Endothelial cell of hepatic sinusoid (primary cell): ENCODE results near the gene PLIN5.

Experiments used
- in situ Hi-C: cut with HindIII; loops from 2 replicates; pipeline ENCODE4 v1.10.0; 2017; ENCODE audit warnings: low sequenced_read_pairs

PLIN5 gene

DNA sequence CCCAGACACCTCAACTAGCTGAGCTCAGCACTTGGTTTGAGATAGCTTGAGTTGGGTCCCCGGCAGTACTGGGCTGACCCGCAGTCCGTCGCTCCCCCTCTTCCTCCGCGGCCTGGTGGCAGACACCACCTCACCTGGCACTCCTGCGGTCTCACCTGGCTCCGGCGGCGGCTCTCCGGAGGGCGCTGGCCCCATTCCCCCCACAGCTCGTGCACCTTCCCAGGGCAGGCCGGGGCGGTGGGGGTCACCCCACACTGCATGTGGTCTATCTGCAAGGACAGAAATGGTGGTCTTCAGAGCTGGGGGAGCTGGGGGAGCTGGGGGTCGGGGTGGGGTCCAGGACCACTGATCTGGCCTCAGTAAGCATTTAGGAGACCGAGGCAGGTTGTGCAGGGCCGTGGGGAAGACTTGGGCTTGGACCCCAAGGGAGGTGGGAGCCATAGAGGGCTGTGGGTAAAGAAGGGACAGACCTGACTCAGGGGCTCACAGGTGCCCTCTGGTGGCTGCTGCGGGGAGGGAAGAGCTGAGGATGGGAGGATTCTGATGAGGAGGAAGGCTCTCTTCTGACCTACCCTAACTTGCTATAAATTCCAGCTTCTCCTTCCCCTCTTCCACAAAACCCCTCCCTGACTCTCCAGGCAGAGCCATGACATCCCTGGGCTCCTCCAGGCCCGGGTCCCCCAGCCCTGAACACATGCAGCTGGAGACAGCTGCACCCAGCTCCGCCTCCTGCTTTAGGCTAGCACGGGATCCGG, 10.0 kb downstream of the PLIN5 start:
- in situ Hi-C loops: loop anchor here (10.0 kb wide), 1 partner anchor 120 kb away; no protein-coding TSS in a partner anchor

DNA sequence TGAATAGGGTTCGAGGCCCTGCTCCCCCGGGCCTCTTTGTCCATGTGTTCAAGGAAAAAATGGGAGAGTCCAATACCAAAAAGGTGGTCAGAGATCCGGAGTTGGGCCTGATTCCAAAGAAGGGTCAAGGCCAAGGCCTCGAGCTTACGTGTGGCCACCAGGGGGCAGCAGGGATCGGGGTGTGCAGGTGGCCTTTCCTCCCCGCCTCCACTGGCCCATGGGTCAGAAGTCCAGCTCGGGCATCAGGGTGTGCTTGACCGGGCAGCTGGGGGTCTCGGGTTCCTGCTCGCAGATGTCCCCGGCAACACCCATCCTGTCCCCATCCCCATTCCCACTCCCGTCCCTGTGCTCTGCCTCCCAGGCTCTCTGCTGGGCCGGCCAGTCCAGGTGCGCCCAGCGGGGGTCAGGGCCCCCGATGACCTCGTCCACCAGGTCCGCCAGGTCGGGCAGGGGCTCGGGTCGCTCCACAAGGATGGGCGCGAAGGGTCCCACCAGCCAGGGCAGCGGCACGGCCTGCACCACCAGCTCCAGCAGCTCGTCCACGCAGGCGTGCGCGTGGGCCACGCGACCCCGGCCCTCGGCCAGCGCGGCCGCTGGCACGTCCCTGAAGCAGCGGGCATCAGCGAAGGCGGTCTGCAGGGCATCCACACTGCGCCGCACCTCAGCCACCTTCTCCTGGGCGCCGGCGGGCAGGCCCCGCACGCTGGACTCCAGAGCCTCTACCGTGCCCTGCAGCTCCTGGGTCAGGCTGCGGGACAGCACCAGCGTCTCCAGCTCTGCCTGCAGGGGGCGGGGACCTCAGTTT, 11.5 kb downstream of the PLIN5 start:
- in situ Hi-C loops: loop anchor here (10.0 kb wide), 1 partner anchor 121 kb away; no protein-coding TSS in a partner anchor

DNA sequence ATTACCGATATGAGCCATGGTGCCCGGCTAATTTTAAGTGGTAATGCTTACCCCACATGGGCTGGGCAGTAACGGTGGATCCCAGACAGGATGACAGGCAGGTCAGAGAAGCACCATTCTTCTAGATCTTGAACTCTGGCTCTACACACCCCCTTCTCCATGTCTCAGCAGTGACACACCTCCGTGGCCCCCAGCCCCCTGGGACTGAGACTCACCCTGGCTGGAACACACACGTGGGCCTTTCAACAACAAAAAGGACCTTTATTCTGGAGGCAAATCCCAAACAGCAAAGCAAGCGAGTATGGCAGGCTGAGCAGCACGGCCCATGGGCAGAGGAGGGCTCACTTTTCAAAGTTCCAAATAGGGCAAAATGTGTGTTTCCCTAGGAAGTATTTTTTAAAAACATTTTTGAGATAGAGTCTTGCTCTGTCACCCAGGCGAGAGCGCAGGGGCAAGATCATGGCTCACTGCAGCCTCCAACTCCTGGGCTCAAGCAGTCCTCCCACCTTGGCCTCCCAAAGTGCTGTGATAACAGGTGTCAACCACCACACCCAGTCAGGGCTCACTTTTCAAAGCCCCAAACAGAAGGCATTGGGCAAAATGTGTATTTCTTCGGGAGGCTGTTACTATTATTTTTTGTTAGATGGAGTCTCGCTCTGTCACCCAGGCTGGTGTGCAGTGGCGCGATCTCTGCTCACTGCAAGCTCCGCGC, 12.6 kb downstream of the PLIN5 start:
- in situ Hi-C loops: loop anchor here (10.0 kb wide), 1 partner anchor 122 kb away; no protein-coding TSS in a partner anchor

DNA sequence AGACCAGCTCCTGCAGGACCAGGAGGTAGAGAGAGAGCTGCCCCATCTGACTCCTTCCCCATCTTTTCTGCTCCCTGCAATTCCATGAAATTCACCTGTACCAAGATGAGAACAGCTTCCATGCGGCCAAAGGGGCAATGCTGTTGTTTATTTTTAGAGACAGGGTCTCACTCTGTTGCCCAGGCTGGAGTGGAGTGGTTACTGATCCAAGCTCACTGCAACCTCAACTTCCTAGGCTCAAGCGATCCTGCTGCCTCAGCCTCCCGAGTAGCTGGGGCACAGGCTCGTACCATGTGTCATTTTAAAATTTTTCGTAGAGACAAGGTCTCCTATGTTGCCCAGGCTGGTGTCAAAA, 13.2 kb downstream of the PLIN5 start:
- in situ Hi-C loops: loop anchor here (10.0 kb wide), 1 partner anchor 123 kb away; no protein-coding TSS in a partner anchor

DNA sequence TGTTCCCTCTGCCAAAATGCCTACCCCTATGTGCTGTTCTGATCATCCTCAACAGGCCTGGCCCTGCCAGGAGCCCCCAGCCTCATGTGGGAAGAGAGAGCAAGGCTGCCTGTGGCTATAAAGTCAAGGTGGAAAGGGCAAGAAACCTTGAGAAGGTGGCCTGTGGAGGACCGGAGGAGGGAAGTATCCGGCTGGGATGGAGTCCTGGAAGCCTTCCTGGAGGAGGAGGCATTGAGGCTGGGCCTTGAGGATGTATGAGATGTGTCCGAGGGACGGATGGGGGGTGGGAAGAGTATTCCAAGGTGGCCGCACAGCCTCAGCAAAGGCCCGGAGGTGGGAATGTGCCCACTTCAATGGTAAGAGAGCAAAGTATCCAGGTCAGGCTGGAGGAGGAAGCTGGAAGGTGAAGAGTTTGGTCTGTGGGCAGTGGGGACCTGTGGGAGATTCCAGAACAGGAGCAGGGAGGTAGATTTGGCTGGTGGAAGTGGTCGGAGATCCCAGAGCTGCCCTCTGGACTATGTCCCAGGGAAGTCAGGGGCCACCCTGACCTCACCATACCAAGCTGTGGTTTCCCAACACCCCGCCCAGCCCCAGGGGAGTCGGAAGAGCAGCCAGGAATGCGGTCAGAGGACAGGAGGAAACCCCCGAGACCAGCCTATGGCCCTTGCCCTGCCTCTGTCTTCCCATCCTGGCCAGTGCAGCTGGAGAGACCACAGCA, 13.7 kb downstream of the PLIN5 start:
- in situ Hi-C loops: loop anchor here (10.0 kb wide), 1 partner anchor 123 kb away; no protein-coding TSS in a partner anchor

DNA sequence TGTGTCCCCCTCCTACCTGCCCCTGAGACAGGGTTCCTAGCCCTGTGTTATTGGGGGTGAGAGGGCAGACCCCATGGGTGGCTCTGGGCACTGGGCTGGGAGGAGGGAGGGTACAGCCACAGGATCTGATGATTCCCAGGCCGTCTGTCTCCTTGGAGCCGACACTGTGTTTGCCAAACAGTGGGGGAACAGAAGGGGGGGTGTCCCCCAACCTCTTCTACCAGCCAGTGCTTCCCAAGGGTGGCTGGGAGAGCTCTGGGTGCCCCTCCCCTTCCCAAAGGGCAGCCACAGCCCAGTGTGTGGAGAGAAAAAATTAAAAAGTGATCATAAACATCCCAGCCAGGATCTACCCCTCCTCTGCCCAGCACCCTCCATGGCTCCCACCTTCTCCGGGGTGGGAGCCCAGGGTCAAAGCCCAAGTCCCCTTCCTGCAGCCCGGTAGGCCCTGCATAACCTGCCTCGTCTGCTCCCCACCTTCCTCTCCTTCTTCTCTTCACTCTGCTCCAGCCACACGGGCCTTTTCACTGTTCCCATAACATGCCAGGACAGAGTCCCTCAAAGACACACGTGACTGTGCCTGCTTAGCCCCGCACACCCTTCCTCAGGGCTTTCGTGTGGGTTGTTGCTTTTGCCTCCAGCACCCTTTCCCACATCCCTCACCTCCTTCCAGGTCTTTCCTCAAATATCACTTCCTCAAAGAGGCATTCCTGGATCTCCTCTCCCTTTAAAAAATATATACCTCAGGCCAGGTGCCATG, 15.3 kb downstream of the PLIN5 start:
- in situ Hi-C loops: loop anchor here (10.0 kb wide), 1 partner anchor 125 kb away; no protein-coding TSS in a partner anchor

DNA sequence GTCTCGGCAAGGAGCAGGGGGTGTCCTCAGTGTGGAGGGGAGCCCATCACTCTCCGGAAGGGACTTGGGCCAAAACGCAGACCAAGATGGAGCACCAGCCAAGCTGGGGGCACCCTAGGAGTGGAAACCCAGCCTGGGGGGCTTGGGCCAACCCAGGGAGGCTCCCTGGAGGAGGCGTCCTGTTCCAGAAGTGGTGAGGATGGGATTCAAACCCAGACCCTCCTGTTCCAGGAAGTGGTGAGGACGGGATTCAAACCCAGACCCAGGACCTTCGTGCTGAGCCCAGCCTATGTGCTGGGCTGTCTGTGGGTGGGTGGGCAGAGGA, 15.9 kb downstream of the PLIN5 start:
- in situ Hi-C loops: no loop called here

DNA sequence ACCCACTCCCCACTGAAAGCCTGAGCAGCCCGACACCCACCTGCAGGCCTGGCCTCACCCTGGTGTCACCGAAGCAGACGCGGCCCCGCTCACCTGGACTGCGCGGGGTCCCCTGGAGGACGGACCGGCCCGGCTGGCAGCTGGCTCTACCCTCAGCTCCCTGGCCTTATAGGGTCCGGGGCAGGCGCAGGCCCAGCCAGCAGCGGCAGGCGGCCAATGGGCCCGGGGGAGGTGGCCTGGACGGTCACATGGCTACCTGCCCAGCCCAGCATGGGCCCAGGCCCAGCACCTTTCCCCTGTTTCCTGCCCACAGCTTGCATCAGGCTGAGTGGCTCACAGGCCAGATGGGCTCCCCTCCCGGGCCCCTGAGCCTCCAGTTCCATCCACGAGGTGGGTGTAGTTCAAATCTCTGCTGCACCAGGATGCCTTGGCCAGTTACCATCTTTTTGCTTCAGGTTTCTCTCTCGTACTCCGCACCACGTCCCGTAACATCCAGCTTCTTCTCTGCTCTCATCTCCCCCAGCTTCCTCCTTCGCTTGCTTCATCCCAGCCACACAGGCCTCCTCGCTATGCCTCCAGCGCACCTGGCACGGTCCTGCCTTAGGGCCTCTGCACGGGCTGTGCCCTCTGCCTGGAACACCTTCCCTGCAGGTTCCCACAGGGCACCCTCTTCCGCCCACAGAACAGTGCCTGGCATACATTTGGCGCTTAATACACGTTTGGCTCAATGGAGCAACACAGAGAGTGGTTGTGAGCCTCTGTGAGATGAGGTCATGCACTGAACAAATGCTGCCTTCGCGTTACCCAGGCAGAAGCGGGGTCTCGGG, 16.5 kb downstream of the PLIN5 start, which contains the start of gene PLIN4:
Gene PLIN4 (minus strand): TSS at position 142 of the 827 bp plus-strand sequence. CDS start 214 bp downstream, outside the sequence.
- in situ Hi-C loops: no loop called here

DNA sequence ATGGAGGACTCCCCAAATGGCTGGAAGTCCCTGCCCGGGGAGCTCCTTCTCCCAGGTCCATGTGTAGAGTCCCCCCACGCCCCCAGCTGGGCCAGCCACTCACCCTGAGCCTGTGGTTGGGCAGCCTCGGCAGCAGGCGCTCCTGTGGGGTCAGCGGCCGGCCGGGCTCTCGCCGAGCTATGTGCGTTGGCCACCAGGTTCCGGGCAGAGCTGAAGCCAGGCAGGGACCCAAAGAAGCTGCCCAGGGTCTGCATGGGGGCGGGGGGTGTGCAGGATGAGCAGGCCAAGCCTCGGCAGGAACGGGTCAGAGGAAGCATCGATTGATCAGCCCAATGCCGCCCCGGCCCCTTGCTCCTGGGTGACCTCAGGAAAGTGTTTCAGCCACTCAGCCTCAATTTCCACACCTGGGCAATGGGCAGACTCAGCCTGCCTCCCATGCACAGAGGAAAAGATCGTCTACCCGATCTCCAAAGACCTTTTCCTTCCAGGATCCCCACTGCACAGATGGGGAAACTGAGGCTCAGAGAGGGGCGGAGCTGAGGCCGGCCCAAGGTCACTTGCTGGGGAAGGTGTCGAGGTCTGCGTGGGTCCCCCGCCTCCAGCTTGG, 17.5 kb downstream of the PLIN5 start:
- in situ Hi-C loops: no loop called here

DNA sequence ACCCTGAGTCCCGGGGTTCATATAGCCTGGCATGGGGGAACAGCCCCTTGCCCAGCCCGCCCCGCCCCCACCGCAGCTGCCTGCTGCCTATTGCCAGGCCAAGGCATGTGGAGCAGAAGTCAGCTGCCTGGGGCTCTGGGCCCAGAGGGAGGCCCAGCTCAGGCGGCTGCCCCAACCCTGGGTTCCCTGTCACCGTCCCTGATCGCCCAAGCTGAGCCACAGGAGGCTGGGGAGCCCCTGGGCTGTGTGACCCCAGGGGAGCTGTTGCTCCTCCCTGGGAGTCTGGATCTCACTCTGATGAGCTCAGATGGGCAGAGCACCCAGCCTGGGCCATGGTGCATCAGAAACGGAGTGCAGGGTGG, 18.1 kb downstream of the PLIN5 start:
- in situ Hi-C loops: no loop called here

DNA sequence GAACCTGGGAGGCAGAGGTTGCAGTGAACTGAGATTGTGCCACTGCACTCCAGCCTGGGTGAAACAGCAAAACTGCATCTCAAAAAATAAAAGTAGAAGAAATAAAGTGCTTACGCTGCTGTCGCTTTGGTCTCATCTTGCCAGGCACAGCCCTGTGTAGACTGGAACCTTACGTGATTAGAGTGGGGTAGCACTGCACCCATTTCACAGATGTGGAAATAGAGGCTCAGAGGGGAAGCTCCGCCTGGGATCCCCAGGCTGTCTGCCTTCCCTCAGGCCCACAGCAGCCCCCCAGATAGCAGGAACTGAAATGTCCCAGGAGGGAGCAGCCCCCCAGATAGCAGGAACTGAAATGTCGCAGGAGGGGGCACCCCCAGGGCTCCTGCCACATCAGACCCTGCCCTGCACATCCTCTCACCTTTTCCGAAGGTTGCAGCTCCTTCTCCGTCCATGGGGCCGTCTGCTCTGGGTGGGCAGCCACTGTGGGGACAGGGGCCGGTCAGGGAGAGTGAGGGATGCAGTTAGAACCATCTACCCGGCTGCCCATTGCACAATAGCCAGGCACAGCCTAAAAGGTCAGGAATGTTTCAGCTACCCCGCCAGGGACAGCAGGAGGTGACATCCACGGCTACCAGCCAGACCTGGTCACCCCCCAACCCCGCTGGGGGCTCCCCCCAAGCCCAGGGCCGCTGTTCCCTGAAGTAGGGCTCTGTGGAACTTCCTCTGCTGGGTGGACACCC, 18.7 kb downstream of the PLIN5 start:
- in situ Hi-C loops: no loop called here

DNA sequence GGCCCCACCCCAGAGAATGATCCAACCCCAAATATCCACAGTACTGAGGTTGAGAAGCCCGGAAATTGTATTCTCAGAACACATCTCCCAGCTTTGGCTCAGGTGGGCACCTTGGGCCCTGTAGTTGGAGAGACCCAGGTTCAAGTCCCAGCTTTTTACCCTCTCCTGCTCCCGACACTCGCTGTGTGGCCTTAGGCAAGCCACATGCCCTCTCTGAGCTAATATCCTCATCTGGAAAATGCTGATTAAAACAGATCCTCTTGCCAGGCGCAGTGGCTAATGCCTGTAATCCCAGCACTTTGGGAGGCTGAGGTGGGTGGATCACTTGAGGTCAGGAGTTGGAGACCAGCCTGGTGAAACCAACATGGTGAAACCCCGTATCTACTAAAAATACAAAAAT, 19.3 kb downstream of the PLIN5 start:
- in situ Hi-C loops: no loop called here

DNA sequence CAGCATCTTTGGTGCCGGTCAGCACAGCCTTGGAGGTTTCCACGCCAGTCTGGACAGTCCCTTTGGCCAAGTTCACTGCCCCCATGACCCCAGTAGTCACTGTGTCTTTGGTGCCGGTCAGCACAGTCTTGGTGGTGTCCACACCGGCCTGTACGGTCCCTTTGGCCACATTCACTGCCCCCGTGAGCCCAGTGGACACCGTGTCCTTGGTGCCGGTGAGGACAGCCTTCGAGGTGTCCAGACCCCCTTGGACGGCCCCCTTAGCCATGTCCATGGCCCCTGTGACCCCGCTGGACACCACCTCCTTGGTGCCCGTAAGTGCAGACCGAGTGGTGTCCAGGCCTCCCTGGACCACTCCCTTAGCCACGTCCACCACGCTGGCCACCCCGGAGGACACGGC, 21.8 kb downstream of the PLIN5 start:
- in situ Hi-C loops: no loop called here

DNA sequence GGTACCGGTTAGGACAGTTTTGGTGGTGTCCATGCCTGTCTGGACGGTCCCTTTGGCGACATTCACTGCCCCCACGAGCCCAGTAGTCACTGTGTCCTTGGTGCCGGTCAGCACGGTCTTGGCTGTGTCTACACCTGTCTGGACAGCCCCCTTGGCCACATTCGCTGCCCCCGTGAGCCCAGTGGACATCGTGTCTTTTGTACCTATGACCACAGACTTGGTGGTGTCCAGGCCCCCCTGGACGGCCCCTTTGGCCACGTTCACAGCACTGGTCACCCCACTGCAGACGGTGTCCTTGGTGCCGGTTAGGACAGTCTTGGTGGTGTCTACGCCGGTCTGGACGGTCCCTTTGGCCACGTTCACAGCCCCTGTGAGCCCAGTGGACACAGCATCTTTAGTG, 23.0 kb downstream of the PLIN5 start:
- in situ Hi-C loops: no loop called here

DNA sequence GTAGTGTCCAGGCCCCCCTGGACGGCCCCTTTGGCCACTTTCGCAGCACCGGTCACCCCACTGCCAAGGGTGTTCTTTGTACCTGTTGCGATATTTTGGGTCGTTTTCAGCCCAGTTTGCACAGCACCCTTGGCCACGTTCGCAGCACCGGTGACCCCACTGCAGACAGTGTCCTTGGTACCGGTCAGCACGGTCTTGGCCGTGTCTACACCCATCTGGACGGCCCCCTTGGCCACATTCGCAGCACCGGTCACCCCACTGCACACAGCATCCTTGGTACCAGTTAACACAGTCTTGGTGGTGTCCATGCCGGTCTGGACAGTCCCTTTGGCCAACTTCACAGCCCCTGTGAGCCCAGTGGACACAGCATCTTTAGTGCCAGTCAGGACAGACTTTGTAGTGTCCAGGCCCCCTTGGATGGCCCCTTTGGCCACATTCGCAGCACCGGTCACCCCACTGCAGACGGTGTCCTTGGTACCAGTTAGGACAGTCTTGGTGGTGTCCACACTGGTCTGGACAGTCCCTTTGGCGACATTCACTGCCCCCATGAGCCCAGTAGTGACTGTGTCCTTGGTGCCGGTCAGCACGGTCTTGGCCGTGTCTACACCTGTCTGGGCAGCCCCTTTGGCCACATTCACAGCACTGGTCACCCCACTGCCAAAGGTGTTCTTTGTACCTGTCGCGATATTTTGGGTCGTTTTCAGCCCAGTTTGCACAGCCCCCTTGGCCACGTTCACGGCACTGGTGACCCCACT, 23.5 kb downstream of the PLIN5 start:
- in situ Hi-C loops: no loop called here

DNA sequence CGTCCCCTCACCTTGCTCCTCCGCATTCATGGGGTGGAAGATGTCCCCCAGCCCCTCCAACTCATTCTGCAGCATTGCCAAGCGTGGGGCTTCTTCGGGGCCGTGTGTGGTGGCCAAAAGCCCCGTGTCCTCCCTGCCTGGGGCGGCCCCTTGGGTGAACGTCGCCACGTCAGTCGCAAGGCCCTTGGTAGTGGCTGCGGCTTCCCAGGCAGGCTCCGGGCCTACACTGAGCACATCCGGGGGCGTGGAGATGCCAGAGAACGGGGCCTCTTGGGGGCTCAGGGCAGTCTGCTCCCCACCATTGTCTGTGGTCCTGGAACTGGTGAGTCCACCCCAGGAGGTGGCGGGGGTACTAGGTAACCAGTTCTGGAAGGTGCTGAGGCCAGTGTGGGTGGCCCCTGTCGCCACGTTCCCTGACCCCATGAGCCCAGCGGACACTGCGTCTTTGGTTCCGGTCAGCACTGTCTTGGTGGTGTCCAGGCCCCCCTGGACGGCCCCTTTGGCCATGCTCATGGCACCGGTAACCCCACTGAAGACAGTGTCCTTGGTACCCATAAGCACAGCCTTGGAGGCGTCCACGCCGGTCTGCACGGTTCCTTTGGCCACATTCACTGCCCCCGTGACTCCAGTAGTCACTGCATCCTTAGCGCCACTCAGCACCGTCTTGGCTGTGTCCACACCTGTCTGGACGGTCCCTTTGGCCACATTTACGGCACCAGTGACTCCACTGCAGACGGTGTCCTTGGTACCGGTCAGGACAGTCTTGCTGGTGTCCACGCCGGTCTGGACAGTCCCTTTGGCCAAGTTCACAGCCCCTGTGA, 24.4 kb downstream of the PLIN5 start:
- in situ Hi-C loops: no loop called here

DNA sequence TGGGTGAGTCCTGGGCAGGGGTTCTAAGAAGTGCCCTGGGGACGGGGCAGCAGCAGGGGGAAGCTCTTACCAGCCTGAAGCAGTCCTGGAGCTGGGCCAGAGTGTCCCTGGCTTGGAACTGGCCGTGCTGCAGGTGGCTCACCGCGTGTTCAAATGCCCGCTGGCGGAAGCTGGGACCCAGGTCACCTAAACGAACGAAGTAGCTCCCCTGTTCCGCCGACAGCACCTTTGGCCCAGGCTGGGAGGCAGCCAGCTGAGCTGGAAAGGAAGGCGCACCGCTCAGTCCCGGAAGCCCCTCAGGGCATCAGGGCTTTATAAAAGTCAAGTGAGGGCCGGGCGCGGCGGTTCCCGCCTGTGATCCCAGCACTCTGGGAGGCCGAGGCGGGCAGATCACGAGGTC, 26.3 kb downstream of the PLIN5 start:
- in situ Hi-C loops: no loop called here
